H1 (cell line): ENCODE data around the gene BRS3. TPM values are rescaled to one million over a fixed set of nuclear protein-coding genes. Genes with fewer than 3 reads are reported as not detected.

Experiments
- CTCF ChIA-PET: fragments of 300-600 bp; sonication (Branson Sonifier 250); formaldehyde crosslinking; loops from one replicate; lab custom pipeline; 2021; ENCODE audit not compliant: partially characterized antibody; lab: Charles Lee
- POLR2A ChIA-PET: fragments of 300-600 bp; sonication (Branson Sonifier 250); formaldehyde crosslinking; loops from one replicate; lab custom pipeline; 2021; ENCODE audit warnings: inconsistent platforms; ENCODE audit not compliant: partially characterized antibody; lab: Charles Lee
- DNase-seq, 2 experiments: peaks; one replicate each; pipeline versions ENCODE4 v3.0.0 to v3.0.0-alpha.2; 2010 to 2022; ENCODE audit warnings: low spot score in 2 of 2, low read depth in 1 of 2, mixed read lengths in 1 of 2
- FAIRE-seq: peaks from 2 replicates; lab custom pipeline; 2011; peaks lifted over from hg19 to GRCh38; lab: Jason Lieb, UNC
- H2AFZ ChIP-seq: 2 replicates; pipeline ENCODE4 v1.8.1; 2012; ENCODE audit warnings: low read length, inconsistent platforms
- H2AK5ac ChIP-seq: 2 replicates; pipeline ENCODE4 v1.6.1; 2013; ENCODE audit warnings: low read depth, low read length
- H2BK120ac ChIP-seq: replicated peaks from 2 replicates; pipeline ENCODE3; 2013; ENCODE audit warnings: low read depth, low read length, inconsistent platforms
- H2BK12ac ChIP-seq: 2 replicates; pipeline ENCODE4 v1.6.1; 2013; ENCODE audit warnings: low read depth, low read length
- H2BK15ac ChIP-seq: 2 replicates; pipeline ENCODE4 v1.6.1; 2013; ENCODE audit warnings: low read length
- H2BK20ac ChIP-seq: 2 replicates; pipeline ENCODE4 v1.6.1; 2013; ENCODE audit warnings: low read length
- H2BK5ac ChIP-seq: 2 replicates; pipeline ENCODE4 v1.6.1; 2013; ENCODE audit warnings: low read depth, low read length
- H3K14ac ChIP-seq: 2 replicates; pipeline ENCODE4 v1.6.1; 2013; ENCODE audit warnings: inconsistent platforms; ENCODE audit not compliant: insufficient read length
- H3K18ac ChIP-seq: 2 replicates; pipeline ENCODE4 v1.6.1; 2013; ENCODE audit warnings: low read length; ENCODE audit errors: extremely low read depth
- H3K23ac ChIP-seq: 2 replicates; pipeline ENCODE4 v1.6.1; 2013; ENCODE audit warnings: inconsistent platforms; ENCODE audit not compliant: insufficient read length
- H3K23me2 ChIP-seq: 2 replicates; pipeline ENCODE4 v1.6.1; 2013; ENCODE audit warnings: low read depth, low read length
- H3K27ac ChIP-seq: 2 replicates; pipeline ENCODE4 v1.6.1; 2011; ENCODE audit warnings: low read depth, low read length, inconsistent platforms
- H3K27me3 ChIP-seq, 4 experiments: replicated peaks in 1 of 4; 1 replicate in 1 of 4; 2 replicates in 3 of 4; pipeline versions ENCODE4 v1.6.1 to v1.8.1; 2011 to 2013; ENCODE audit warnings: low read length in 3 of 4, mild to moderate bottlenecking in 3 of 4, inconsistent platforms in 2 of 4, mixed read lengths in 2 of 4, moderate library complexity in 1 of 4; ENCODE audit not compliant: control insufficient read depth in 3 of 4, insufficient read depth in 3 of 4; ENCODE audit errors: extremely low read depth in 1 of 4
- H3K36me3 ChIP-seq, 4 experiments: 2 replicates each; pipeline versions ENCODE4 v1.6.1 to v1.8.1; 2011 to 2013; ENCODE audit warnings: mild to moderate bottlenecking in 4 of 4, low read length in 3 of 4, moderate library complexity in 2 of 4, control low read depth in 1 of 4, inconsistent platforms in 1 of 4; ENCODE audit not compliant: insufficient read depth in 4 of 4, control insufficient read depth in 2 of 4
- H3K4ac ChIP-seq: replicated peaks from 2 replicates; pipeline ENCODE3; 2013; ENCODE audit warnings: low read length, low read depth, mixed read lengths, inconsistent platforms; ENCODE audit not compliant: insufficient read length
- H3K4me1 ChIP-seq, 4 experiments: replicated peaks in 1 of 4; 1 replicate in 1 of 4; 2 replicates in 3 of 4; pipeline versions ENCODE4 v1.6.1 to v1.8.1; 2011 to 2013; ENCODE audit warnings: low read length in 3 of 4, inconsistent platforms in 2 of 4, mixed read lengths in 1 of 4; ENCODE audit not compliant: insufficient read depth in 4 of 4, control insufficient read depth in 3 of 4
- H3K4me2 ChIP-seq, 2 experiments: 2 replicates each; pipeline versions ENCODE4 v1.6.1 to v1.8.1; 2011 to 2013; ENCODE audit warnings: low read depth in 2 of 2, low read length in 2 of 2, control low read depth in 1 of 2, inconsistent platforms in 1 of 2, mild to moderate bottlenecking in 1 of 2; ENCODE audit not compliant: insufficient read depth in 1 of 2
- H3K4me3 ChIP-seq, 4 experiments: fragments of 200-600, 300-600 bp in 1 of 4; sonication (generic), shearing (Covaris generic), sonication (Bioruptor Twin) in 1 of 4; 2 replicates each; pipeline versions ENCODE4 v1.5.1 to v1.8.1; 2011 to 2016; ENCODE audit warnings: low read length in 4 of 4, low read depth in 3 of 4, control low read depth in 2 of 4, inconsistent platforms in 2 of 4, mild to moderate bottlenecking in 2 of 4, mixed read lengths in 1 of 4, moderate library complexity in 1 of 4; ENCODE audit not compliant: insufficient read depth in 2 of 4; ENCODE audit errors: extremely low read depth in 1 of 4
- H3K56ac ChIP-seq: replicated peaks from 2 replicates; pipeline ENCODE3; 2013; ENCODE audit warnings: low read depth, mild to moderate bottlenecking, mixed read lengths, low read length, inconsistent platforms; ENCODE audit not compliant: insufficient read length
- H3K79me1 ChIP-seq: 2 replicates; pipeline ENCODE4 v1.6.1; 2013; ENCODE audit warnings: low read depth, low read length, control low read depth
- H3K79me2 ChIP-seq, 2 experiments: 2 replicates each; pipeline versions ENCODE4 v1.6.1 to v1.8.1; 2012 to 2013; ENCODE audit warnings: low read length in 2 of 2, mild to moderate bottlenecking in 2 of 2, inconsistent platforms in 1 of 2; ENCODE audit not compliant: insufficient read depth in 2 of 2, control insufficient read depth in 1 of 2
- H3K9ac ChIP-seq, 4 experiments: replicated peaks in 1 of 4; 1 replicate in 1 of 4; 2 replicates in 3 of 4; pipeline versions ENCODE4 v1.6.1 to v1.8.1; 2011 to 2013; ENCODE audit warnings: low read depth in 3 of 4, low read length in 3 of 4, control low read depth in 2 of 4, mild to moderate bottlenecking in 2 of 4, moderate library complexity in 2 of 4, inconsistent platforms in 1 of 4; ENCODE audit errors: extremely low read depth in 1 of 4
- H3K9me3 ChIP-seq, 2 experiments: 2 replicates each; pipeline versions ENCODE4 v1.6.1 to v1.8.1; 2012 to 2013; ENCODE audit warnings: mild to moderate bottlenecking in 2 of 2, moderate library complexity in 2 of 2, control low read depth in 1 of 2, inconsistent platforms in 1 of 2, low read depth in 1 of 2, low read length in 1 of 2, mixed read lengths in 1 of 2; ENCODE audit not compliant: insufficient read depth in 2 of 2
- H4K20me1 ChIP-seq, 2 experiments: replicated peaks in 1 of 2; 2 replicates each; pipeline versions ENCODE3 to v1.8.1; 2011 to 2013; ENCODE audit warnings: inconsistent platforms in 2 of 2, low read length in 2 of 2, mild to moderate bottlenecking in 1 of 2; ENCODE audit not compliant: insufficient read depth in 2 of 2, control insufficient read depth in 1 of 2
- H4K5ac ChIP-seq: 2 replicates; pipeline ENCODE4 v1.6.1; 2013; ENCODE audit warnings: low read length, low read depth, mixed read lengths, inconsistent platforms; ENCODE audit not compliant: insufficient read length
- H4K8ac ChIP-seq: 2 replicates; pipeline ENCODE4 v1.8.0; 2013; ENCODE audit warnings: mild to moderate bottlenecking, moderate library complexity, low read length, inconsistent platforms; ENCODE audit not compliant: insufficient read depth; ENCODE audit errors: extremely low read depth
- H4K91ac ChIP-seq: replicated peaks from 2 replicates; pipeline ENCODE3; 2013; ENCODE audit warnings: low read length, mixed read lengths, inconsistent platforms; ENCODE audit not compliant: insufficient read length
- CEBPB ChIP-seq: IDR thresholded peaks from 2 replicates; pipeline ENCODE4 v1.6.1; 2012; ENCODE audit warnings: low read depth, low read length
- KDM4A ChIP-seq: IDR thresholded peaks from one replicate; pipeline ENCODE4 v1.7.1; 2012; ENCODE audit warnings: low read depth, mild to moderate bottlenecking, moderate library complexity, low read length, inconsistent platforms; ENCODE audit not compliant: severe bottlenecking
- WGBS, 2 experiments: shearing (Covaris generic) in 1 of 2; methylation state at CpG; one replicate each; pipeline versions ENCODE4 v1.1.6 to v1.1.7; 2013 to 2015; ENCODE audit warnings: low lambda C conversion rate in 2 of 2, mixed read lengths in 2 of 2, inconsistent platforms in 1 of 2, low coverage in 1 of 2, missing lambda C conversion rate in 1 of 2; ENCODE audit not compliant: insufficient replicate concordance in 2 of 2, insufficient coverage in 1 of 2, insufficient read length in 1 of 2; ENCODE audit errors: extremely low coverage in 1 of 2, missing lambda C conversion rate in 1 of 2; 5-methylcytosine and 5-hydroxymethylcytosine counted together
- polyA plus RNA-seq, 7 experiments: library from polyadenylated mRNA; depleted of rRNA in 3 of 7; stranded (reverse) in 5 of 7; unstranded in 2 of 7; fragments of >200 nt in 5 of 7; fragments of 200-250 nt in 2 of 7; gene quantifications; 1 replicate in 5 of 7; 2 replicates in 1 of 7; 4 replicates in 1 of 7; pipeline versions ENCODE4 v1.2.1 to v1.2.3, GENCODE V29; 2011 to 2013; ENCODE audit warnings: missing spikeins in 2 of 7, mixed read lengths in 2 of 7
- total RNA-seq: library from RNA; stranded (reverse); fragmentation: NEBNext Ultra II Directional; extraction: Animal tissue kit (Norgen Biotek cat#: 25700); gene quantifications from 2 replicates; pipeline ENCODE4 v1.2.1, GENCODE V29; 2021

Gene BRS3
- total and polyA plus RNA-seq, 2 of the 8 experiments (the other 6 are each of a cell fraction or from before 2014, with no cell fraction given): not detected

DNA sequence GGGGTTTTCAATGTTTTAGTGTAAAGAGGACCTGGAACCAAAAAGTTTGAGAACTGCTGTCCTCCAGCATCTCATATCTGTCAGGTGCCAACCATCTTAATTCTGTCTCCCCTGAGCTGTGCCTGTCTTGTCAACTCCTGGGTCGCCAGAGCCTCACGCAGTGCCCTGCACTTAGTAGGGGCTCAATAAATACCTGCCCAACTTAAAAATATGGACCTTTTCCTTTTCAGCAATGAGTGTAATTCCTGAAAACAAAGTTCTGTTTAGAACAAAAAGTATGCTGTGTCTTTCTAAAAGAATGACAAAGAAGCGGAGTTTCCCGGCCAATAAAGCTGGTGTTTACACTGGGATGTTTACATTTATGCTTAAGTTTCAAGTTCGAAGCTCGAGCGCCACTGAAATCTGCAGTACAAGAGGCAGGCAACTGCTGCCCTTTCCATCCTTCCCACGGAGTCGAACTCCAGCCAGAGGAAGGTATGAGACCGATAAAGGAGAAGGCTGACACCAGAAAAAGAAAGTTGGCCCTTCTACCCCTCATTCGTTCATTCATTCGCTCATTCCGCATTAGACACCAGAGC is 8.5 kb downstream of the BRS3 start:
- POLR2A ChIA-PET: interaction anchor here (1.4 to 1.5 kb wide), 2 partner anchors 10 to 18 kb away, joined by 3 to 4 read pairs; no protein-coding TSS in a partner anchor

More for the DNA sequence above, 8.5 kb downstream of the BRS3 start:
- peak; percentile 89 for FAIRE-seq
- Histone ChIP-seq H3K27ac (peak overlapping the region; percentile 83), H3K4me2 (peak overlapping the region; percentile 71 to 75), H3K36me3 (peaks cover 0 to 15% (median 3%) of the 10 kb centered on the region in 4 experiments; a peak in 5 of 8 replicates), H3K23me2 (no peaks in the 10 kb centered on the region), H3K4me3 (peak overlapping the region; percentile 60 to 93 (median 78)), H3K4ac (no peak overlapping the region), H3K9me3 (no peaks in the 10 kb centered on the region), H2AFZ (peak overlapping the region; percentile 81; the same call in 1 of the 2 replicates), H3K18ac (peak overlapping the region; percentile 38; the same call in 1 of the 2 replicates), H2BK120ac (no peak overlapping the region), H3K4me1 (no peaks in the 10 kb centered on the region), H2BK20ac (no peak overlapping the region), H3K79me2 (peaks cover 0 to 19% of the 10 kb centered on the region in 2 experiments; a peak in 3 of 4 replicates), H2BK12ac (peak overlapping the region; percentile 7; the same call in 1 of the 2 replicates), H4K91ac (no peak overlapping the region), H3K79me1 (no peaks in the 10 kb centered on the region), H2BK5ac (no peak overlapping the region), H2AK5ac (no peak overlapping the region), H4K20me1 (peaks cover 0 to 2% of the 10 kb centered on the region in 2 experiments), H4K5ac (no peak overlapping the region), H3K27me3 (no peaks in the 10 kb centered on the region), H3K56ac (no peak overlapping the region), H3K23ac (no peak overlapping the region), H3K9ac (peak overlapping the region in 3 of 4 experiments; percentile 56 to 78 (median 65); a peak in 5 of 7 replicates), H3K14ac (no peak overlapping the region), H2BK15ac (no peak overlapping the region), H4K8ac (no peak overlapping the region; the same call in 1 of the 2 replicates)
- TF ChIP-seq KDM4A (peak; percentile 20), CEBPB (no peak)
- no peak for DNase-seq
- CTCF ChIA-PET: interaction anchor here (0.6 kb wide), 1 partner anchor 36 kb away, joined by 3 read pairs; no protein-coding TSS in a partner anchor
- 9% methylated on average over 13 of the region's 13 CpGs; no CpG with 5 or more reads in 1 of the 2 experiments for WGBS, 2 experiments
